GM23338 (cell line): ENCODE results near the gene CYP2C19. TPM values are rescaled to one million over a fixed set of nuclear protein-coding genes. Genes with fewer than 3 reads are reported as not detected.

ENCODE experiments used
- ATAC-seq: fragments of 200-7000 bp; cut with Tn5 transposase; 3 replicates; pipeline ENCODE4 v1.9.1; 2020
- DNase-seq: peaks from one replicate; pipeline ENCODE4 v3.0.0-alpha.2; 2015; ENCODE audit warnings: low spot score
- H2AFZ ChIP-seq: fragments of 200-600 bp; sonication (generic); 2 replicates; pipeline ENCODE4 v1.8.0; 2016; ENCODE audit warnings: antibody characterized with exemption, mild to moderate bottlenecking, moderate library complexity
- H3F3A ChIP-seq: fragments of 200-600 bp; sonication (generic); replicated peaks from 2 replicates; pipeline ENCODE4 v1.8.0; 2017; ENCODE audit warnings: antibody characterized with exemption, mixed run types, low read depth
- H3K27ac ChIP-seq: fragments of 200-600 bp; sonication (generic); 2 replicates; pipeline ENCODE4 v1.6.1; 2016; ENCODE audit warnings: low read depth
- H3K27me3 ChIP-seq: fragments of 200-600 bp; sonication (generic); 2 replicates; pipeline ENCODE4 v1.8.0; 2016; ENCODE audit warnings: mild to moderate bottlenecking, mixed run types, moderate library complexity; ENCODE audit not compliant: insufficient read depth
- H3K36me3 ChIP-seq: fragments of 200-600 bp; sonication (generic); 2 replicates; pipeline ENCODE4 v1.8.0; 2016; ENCODE audit warnings: mild to moderate bottlenecking; ENCODE audit not compliant: insufficient read depth
- H3K4me1 ChIP-seq: fragments of 200-600 bp; sonication (generic); 2 replicates; pipeline ENCODE4 v1.8.0; 2016; ENCODE audit warnings: mild to moderate bottlenecking, moderate library complexity; ENCODE audit not compliant: insufficient read depth
- H3K4me2 ChIP-seq: fragments of 200-600 bp; sonication (generic); 2 replicates; pipeline ENCODE4 v1.7.1; 2017; ENCODE audit warnings: mixed run types
- H3K4me3 ChIP-seq: fragments of 200-600 bp; sonication (generic); 2 replicates; pipeline ENCODE4 v1.6.1; 2016; ENCODE audit warnings: mixed run types
- H3K79me2 ChIP-seq: fragments of 200-600 bp; sonication (generic); replicated peaks from 2 replicates; pipeline ENCODE4 v1.8.0; 2017; ENCODE audit warnings: mild to moderate bottlenecking; ENCODE audit not compliant: insufficient read depth
- H3K9me2 ChIP-seq: fragments of 200-600 bp; sonication (generic); 2 replicates; pipeline ENCODE4 v1.8.0; 2017; ENCODE audit not compliant: insufficient read depth
- H4K20me1 ChIP-seq: fragments of 200-600 bp; sonication (generic); replicated peaks from 2 replicates; pipeline ENCODE4 v1.8.0; 2017; ENCODE audit warnings: mild to moderate bottlenecking; ENCODE audit not compliant: insufficient read depth
- H3K27ac Mint-ChIP-seq: 2 replicates; pipeline ENCODE4 v1.8.0; 2020; ENCODE audit warnings: inconsistent platforms, mild to moderate bottlenecking, moderate library complexity, mixed read lengths
- H3K27me3 Mint-ChIP-seq: 3 replicates; pipeline ENCODE4 v1.8.0; 2022; ENCODE audit warnings: low read depth, mild to moderate bottlenecking, moderate library complexity, mixed read lengths, inconsistent platforms; ENCODE audit not compliant: insufficient read depth, poor library complexity
- H3K36me3 Mint-ChIP-seq: 3 replicates; pipeline ENCODE4 v1.8.0; 2021; ENCODE audit warnings: low read depth, mild to moderate bottlenecking, inconsistent platforms, moderate library complexity, mixed read lengths
- H3K4me1 Mint-ChIP-seq: 3 replicates; pipeline ENCODE4 v1.8.0; 2020; ENCODE audit warnings: mild to moderate bottlenecking, inconsistent platforms, mixed read lengths
- H3K4me3 Mint-ChIP-seq: 3 replicates; pipeline ENCODE4 v1.8.0; 2021; ENCODE audit warnings: moderate library complexity, mild to moderate bottlenecking, inconsistent platforms, mixed read lengths
- H3K9me3 Mint-ChIP-seq: 3 replicates; pipeline ENCODE4 v1.8.0; 2020; ENCODE audit warnings: moderate library complexity, mild to moderate bottlenecking, inconsistent platforms, mixed read lengths
- CREB1 ChIP-seq: fragments of 250-450 bp; sonication (Bioruptor Pico); IDR thresholded peaks from 2 replicates; pipeline ENCODE4 v1.5.0; 2020; ENCODE audit warnings: low read depth, mild to moderate bottlenecking, moderate library complexity
- EZH2 ChIP-seq: fragments of 200-600 bp; sonication (generic); IDR thresholded peaks from one replicate; pipeline ENCODE4 v1.8.0; 2017; ENCODE audit warnings: antibody characterized with exemption, mild to moderate bottlenecking, low read depth; ENCODE audit not compliant: unreplicated experiment
- EZH2phosphoT487 ChIP-seq: fragments of 200-600 bp; sonication (generic); IDR thresholded peaks from one replicate; pipeline ENCODE4 v1.8.1; 2018; ENCODE audit warnings: antibody characterized with exemption; ENCODE audit not compliant: unreplicated experiment
- JUNB ChIP-seq: IDR thresholded peaks from one replicate; pipeline ENCODE4 v1.6.1; 2016; ENCODE audit warnings: antibody characterized with exemption; ENCODE audit not compliant: unreplicated experiment
- NANOG ChIP-seq: IDR thresholded peaks from 2 replicates; pipeline ENCODE4 v1.6.1; 2016; ENCODE audit warnings: antibody characterized with exemption, borderline replicate concordance
- POLR2AphosphoS5 ChIP-seq: IDR thresholded peaks from 2 replicates; pipeline ENCODE4 v1.6.1; 2016; ENCODE audit warnings: antibody characterized with exemption, low read depth
- ZNF114 ChIP-seq: fragments of 250-450 bp; sonication (Bioruptor Pico); IDR thresholded peaks from 2 replicates; pipeline ENCODE4 v1.5.0; 2020; ENCODE audit warnings: mild to moderate bottlenecking, moderate library complexity
- ZNF331 ChIP-seq: fragments of 250-450 bp; sonication (Bioruptor Pico); IDR thresholded peaks from 2 replicates; pipeline ENCODE4 v1.5.0; 2020; ENCODE audit warnings: low read depth, mild to moderate bottlenecking, moderate library complexity
- polyA plus RNA-seq: library from polyadenylated mRNA; unstranded; fragments of >200 nt; fragmentation: Nextera tagmentation; extraction: Ambion mirVana; gene quantifications from 2 replicates; pipeline ENCODE4 v1.2.1, GENCODE V29; 2016
- total RNA-seq: library from RNA; depleted of rRNA; stranded (reverse); fragments of >200 nt; shearing (Covaris generic); gene quantifications from 2 replicates; pipeline ENCODE4 v1.2.3, GENCODE V29; 2014
- TF ChIP-seq, protein P1 (sequence below), 2 experiments: fragments of 200-600 bp in 1 of 2; sonication (generic) in 1 of 2; conservative IDR thresholded peaks; 2 replicates each; pipeline versions ENCODE4 v1.5.1 to v1.6.1; 2016 to 2017; ENCODE audit warnings: antibody characterized with exemption in 2 of 2, low read depth in 2 of 2, mild to moderate bottlenecking in 2 of 2, moderate library complexity in 1 of 2
- TF ChIP-seq, protein P2 (sequence below): IDR thresholded peaks from 2 replicates; pipeline ENCODE4 v1.6.1; 2016; ENCODE audit warnings: antibody characterized with exemption
- TF ChIP-seq, protein P3 (sequence below): fragments of 250-450 bp; sonication (Bioruptor Pico); IDR thresholded peaks from 2 replicates; pipeline ENCODE4 v1.5.0; 2020; ENCODE audit warnings: mild to moderate bottlenecking, moderate library complexity

The CYP2C19 gene
- total and polyA plus RNA-seq, 2 experiments from 2014 or later: 0.21 TPM; not detected in 1

DNA sequence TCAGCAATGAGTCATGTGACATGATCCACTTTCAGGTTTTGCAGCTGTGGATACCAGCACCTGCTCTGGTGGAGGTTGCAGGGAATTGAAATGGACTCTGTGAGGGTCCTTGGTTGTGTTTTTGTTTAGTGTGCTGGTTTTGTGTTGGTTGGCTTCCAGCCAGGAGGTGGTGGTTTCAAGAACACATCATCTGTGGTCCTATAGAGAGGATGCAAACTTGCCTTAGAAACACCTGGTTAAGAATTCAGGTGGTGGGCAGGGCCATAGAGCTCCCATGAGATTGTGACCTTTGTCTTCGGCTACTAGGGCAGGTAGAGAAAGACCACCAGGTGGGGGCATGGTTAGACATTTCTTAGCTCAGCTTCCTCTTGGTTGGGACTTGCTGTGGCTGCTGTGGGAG lies 116.7 kb downstream of the CYP2C19 start:
- DNase-seq (no peak), ATAC-seq (no peak)
- H3K27ac Mint-ChIP-seq: no peak overlapping the region
- no peak overlapping the region for H3K4me3 Mint-ChIP-seq
- no peaks in the 10 kb centered on the region for H3K79me2 ChIP-seq
- TF ChIP-seq POLR2AphosphoS5 (no peak), ZNF331 (CRISPR knock-in tag) (no peak), EZH2 (no peak), CREB1 (CRISPR knock-in tag) (no peak), ZNF114 (CRISPR knock-in tag) (no peak), JUNB (no peak), NANOG (no peak), EZH2phosphoT487 (no peak)
- TF ChIP-seq, protein P1, sequence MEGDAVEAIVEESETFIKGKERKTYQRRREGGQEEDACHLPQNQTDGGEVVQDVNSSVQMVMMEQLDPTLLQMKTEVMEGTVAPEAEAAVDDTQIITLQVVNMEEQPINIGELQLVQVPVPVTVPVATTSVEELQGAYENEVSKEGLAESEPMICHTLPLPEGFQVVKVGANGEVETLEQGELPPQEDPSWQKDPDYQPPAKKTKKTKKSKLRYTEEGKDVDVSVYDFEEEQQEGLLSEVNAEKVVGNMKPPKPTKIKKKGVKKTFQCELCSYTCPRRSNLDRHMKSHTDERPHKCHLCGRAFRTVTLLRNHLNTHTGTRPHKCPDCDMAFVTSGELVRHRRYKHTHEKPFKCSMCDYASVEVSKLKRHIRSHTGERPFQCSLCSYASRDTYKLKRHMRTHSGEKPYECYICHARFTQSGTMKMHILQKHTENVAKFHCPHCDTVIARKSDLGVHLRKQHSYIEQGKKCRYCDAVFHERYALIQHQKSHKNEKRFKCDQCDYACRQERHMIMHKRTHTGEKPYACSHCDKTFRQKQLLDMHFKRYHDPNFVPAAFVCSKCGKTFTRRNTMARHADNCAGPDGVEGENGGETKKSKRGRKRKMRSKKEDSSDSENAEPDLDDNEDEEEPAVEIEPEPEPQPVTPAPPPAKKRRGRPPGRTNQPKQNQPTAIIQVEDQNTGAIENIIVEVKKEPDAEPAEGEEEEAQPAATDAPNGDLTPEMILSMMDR (conservative IDR thresholded peaks at IDR 0.05; ENCODE audit: low read depth in 2 of 2): no peak
- TF ChIP-seq, protein P2, sequence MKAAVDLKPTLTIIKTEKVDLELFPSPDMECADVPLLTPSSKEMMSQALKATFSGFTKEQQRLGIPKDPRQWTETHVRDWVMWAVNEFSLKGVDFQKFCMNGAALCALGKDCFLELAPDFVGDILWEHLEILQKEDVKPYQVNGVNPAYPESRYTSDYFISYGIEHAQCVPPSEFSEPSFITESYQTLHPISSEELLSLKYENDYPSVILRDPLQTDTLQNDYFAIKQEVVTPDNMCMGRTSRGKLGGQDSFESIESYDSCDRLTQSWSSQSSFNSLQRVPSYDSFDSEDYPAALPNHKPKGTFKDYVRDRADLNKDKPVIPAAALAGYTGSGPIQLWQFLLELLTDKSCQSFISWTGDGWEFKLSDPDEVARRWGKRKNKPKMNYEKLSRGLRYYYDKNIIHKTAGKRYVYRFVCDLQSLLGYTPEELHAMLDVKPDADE: no peak
- TF ChIP-seq, protein P3, sequence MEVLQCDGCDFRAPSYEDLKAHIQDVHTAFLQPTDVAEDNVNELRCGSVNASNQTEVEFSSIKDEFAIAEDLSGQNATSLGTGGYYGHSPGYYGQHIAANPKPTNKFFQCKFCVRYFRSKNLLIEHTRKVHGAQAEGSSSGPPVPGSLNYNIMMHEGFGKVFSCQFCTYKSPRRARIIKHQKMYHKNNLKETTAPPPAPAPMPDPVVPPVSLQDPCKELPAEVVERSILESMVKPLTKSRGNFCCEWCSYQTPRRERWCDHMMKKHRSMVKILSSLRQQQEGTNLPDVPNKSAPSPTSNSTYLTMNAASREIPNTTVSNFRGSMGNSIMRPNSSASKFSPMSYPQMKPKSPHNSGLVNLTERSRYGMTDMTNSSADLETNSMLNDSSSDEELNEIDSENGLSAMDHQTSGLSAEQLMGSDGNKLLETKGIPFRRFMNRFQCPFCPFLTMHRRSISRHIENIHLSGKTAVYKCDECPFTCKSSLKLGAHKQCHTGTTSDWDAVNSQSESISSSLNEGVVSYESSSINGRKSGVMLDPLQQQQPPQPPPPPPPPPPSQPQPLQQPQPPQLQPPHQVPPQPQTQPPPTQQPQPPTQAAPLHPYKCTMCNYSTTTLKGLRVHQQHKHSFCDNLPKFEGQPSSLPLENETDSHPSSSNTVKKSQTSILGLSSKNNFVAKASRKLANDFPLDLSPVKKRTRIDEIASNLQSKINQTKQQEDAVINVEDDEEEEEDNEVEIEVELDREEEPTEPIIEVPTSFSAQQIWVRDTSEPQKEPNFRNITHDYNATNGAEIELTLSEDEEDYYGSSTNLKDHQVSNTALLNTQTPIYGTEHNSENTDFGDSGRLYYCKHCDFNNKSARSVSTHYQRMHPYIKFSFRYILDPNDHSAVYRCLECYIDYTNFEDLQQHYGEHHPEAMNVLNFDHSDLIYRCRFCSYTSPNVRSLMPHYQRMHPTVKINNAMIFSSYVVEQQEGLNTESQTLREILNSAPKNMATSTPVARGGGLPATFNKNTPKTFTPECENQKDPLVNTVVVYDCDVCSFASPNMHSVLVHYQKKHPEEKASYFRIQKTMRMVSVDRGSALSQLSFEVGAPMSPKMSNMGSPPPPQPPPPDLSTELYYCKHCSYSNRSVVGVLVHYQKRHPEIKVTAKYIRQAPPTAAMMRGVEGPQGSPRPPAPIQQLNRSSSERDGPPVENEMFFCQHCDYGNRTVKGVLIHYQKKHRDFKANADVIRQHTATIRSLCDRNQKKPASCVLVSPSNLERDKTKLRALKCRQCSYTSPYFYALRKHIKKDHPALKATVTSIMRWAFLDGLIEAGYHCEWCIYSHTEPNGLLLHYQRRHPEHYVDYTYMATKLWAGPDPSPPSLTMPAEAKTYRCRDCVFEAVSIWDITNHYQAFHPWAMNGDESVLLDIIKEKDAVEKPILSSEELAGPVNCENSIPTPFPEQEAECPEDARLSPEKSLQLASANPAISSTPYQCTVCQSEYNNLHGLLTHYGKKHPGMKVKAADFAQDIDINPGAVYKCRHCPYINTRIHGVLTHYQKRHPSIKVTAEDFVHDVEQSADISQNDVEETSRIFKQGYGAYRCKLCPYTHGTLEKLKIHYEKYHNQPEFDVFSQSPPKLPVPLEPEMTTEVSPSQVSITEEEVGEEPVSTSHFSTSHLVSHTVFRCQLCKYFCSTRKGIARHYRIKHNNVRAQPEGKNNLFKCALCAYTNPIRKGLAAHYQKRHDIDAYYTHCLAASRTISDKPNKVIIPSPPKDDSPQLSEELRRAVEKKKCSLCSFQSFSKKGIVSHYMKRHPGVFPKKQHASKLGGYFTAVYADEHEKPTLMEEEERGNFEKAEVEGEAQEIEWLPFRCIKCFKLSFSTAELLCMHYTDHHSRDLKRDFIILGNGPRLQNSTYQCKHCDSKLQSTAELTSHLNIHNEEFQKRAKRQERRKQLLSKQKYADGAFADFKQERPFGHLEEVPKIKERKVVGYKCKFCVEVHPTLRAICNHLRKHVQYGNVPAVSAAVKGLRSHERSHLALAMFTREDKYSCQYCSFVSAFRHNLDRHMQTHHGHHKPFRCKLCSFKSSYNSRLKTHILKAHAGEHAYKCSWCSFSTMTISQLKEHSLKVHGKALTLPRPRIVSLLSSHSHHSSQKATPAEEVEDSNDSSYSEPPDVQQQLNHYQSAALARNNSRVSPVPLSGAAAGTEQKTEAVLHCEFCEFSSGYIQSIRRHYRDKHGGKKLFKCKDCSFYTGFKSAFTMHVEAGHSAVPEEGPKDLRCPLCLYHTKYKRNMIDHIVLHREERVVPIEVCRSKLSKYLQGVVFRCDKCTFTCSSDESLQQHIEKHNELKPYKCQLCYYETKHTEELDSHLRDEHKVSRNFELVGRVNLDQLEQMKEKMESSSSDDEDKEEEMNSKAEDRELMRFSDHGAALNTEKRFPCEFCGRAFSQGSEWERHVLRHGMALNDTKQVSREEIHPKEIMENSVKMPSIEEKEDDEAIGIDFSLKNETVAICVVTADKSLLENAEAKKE (CRISPR knock-in tag): no peak
- H3K27ac ChIP-seq: no peak overlapping the region
- H3K9me3 Mint-ChIP-seq: no peaks in the 10 kb centered on the region
- H3K4me3 ChIP-seq: no peak overlapping the region
- no peaks in the 10 kb centered on the region for H4K20me1 ChIP-seq
- H2AFZ ChIP-seq: no peak overlapping the region; the same call in 1 of the 2 replicates
- H3K36me3 Mint-ChIP-seq: no peaks in the 10 kb centered on the region
- no peaks in the 10 kb centered on the region for H3K27me3 ChIP-seq
- H3F3A ChIP-seq: no peaks in the 10 kb centered on the region
- no peaks in the 10 kb centered on the region for H3K27me3 Mint-ChIP-seq
- no peaks in the 10 kb centered on the region for H3K4me1 ChIP-seq
- no peaks in the 10 kb centered on the region for H3K36me3 ChIP-seq
- H3K9me2 ChIP-seq: no peaks in the 10 kb centered on the region
- no peak overlapping the region for H3K4me2 ChIP-seq
- peaks cover 6% of the 10 kb centered on the region; the same call in 1 of the 3 replicates for H3K4me1 Mint-ChIP-seq
